HUES64 (cell line): Measurements from ENCODE around the gene HMCN2.

Source experiments
- H3K27ac ChIP-seq: 2 replicates; pipeline ENCODE4 v1.7.0; 2013; ENCODE audit warnings: low read depth, low read length, inconsistent platforms
- H3K27me3 ChIP-seq: 2 replicates; pipeline ENCODE4 v1.6.1; 2013; ENCODE audit warnings: mild to moderate bottlenecking, low read length; ENCODE audit not compliant: insufficient read depth
- H3K36me3 ChIP-seq: 2 replicates; pipeline ENCODE4 v1.6.1; 2013; ENCODE audit warnings: mild to moderate bottlenecking, low read length; ENCODE audit not compliant: insufficient read depth
- H3K4me1 ChIP-seq: 2 replicates; pipeline ENCODE4 v1.6.1; 2013; ENCODE audit warnings: mild to moderate bottlenecking, low read length, moderate library complexity; ENCODE audit not compliant: insufficient read depth
- H3K4me3 ChIP-seq: 2 replicates; pipeline ENCODE4 v1.5.1; 2013; ENCODE audit warnings: mild to moderate bottlenecking, low read length, moderate library complexity
- H3K9ac ChIP-seq: 2 replicates; pipeline ENCODE4 v1.6.1; 2013; ENCODE audit warnings: mild to moderate bottlenecking, low read depth, low read length
- H3K9me3 ChIP-seq: 2 replicates; pipeline ENCODE4 v1.6.1; 2013; ENCODE audit warnings: low read depth, low read length; ENCODE audit not compliant: insufficient read depth
- WGBS: fragments of 150-250, 120-280 bp; methylation state at CpG from one replicate; pipeline ENCODE4 v1.1.7; 2013; ENCODE audit warnings: missing lambda C conversion rate; 5-methylcytosine and 5-hydroxymethylcytosine counted together

HMCN2 gene

GRCh38 chr9:130411566-130411915 is 146.0 kb downstream of the HMCN2 start:
- Histone ChIP-seq H3K27me3 (no peaks in the 10 kb centered on the region), H3K4me3 (no peak overlapping the region), H3K36me3 (no peaks in the 10 kb centered on the region), H3K9me3 (no peaks in the 10 kb centered on the region), H3K4me1 (no peaks in the 10 kb centered on the region), H3K27ac (no peak overlapping the region), H3K9ac (no peak overlapping the region)
- WGBS = 95% methylated on average over 3 of the region's 3 CpGs

GRCh38 chr9:130414081-130414731 is 148.6 kb downstream of the HMCN2 start:
- Histone ChIP-seq H3K27ac (no peak overlapping the region), H3K9ac (no peak overlapping the region), H3K4me1 (no peaks in the 10 kb centered on the region), H3K9me3 (no peaks in the 10 kb centered on the region), H3K36me3 (no peaks in the 10 kb centered on the region), H3K4me3 (no peak overlapping the region), H3K27me3 (no peaks in the 10 kb centered on the region)
- 91% methylated on average over 12 of the region's 12 CpGs for WGBS

GRCh38 chr9:130414910-130415746 is 149.6 kb downstream of the HMCN2 start:
- Histone ChIP-seq H3K4me3 (no peak overlapping the region), H3K9ac (no peak overlapping the region), H3K27me3 (no peaks in the 10 kb centered on the region), H3K36me3 (no peaks in the 10 kb centered on the region), H3K9me3 (no peaks in the 10 kb centered on the region), H3K4me1 (no peaks in the 10 kb centered on the region), H3K27ac (no peak overlapping the region)
- 90% methylated on average over 11 of the region's 11 CpGs for WGBS

GRCh38 chr9:130417602-130418001 is 152.0 kb downstream of the HMCN2 start:
- no peaks in the 10 kb centered on the region for H3K27me3 ChIP-seq
- no peak overlapping the region for H3K27ac ChIP-seq
- 67% methylated on average over 5 of the region's 5 CpGs for WGBS
- H3K36me3 ChIP-seq = no peaks in the 10 kb centered on the region
- no peaks in the 10 kb centered on the region for H3K9me3 ChIP-seq
- peaks cover 17% of the 10 kb centered on the region for H3K4me1 ChIP-seq
- H3K9ac ChIP-seq = no peak overlapping the region
- no peak overlapping the region for H3K4me3 ChIP-seq

GRCh38 chr9:130418776-130419175 is 153.2 kb downstream of the HMCN2 start:
- Histone ChIP-seq H3K27ac (no peak overlapping the region), H3K36me3 (no peaks in the 10 kb centered on the region), H3K27me3 (no peaks in the 10 kb centered on the region), H3K4me1 (peaks cover 17% of the 10 kb centered on the region), H3K9ac (no peak overlapping the region), H3K4me3 (no peak overlapping the region), H3K9me3 (no peaks in the 10 kb centered on the region)
- WGBS = 95% methylated on average over 16 of the region's 18 CpGs

GRCh38 chr9:130419521-130420035 is 154.0 kb downstream of the HMCN2 start:
- H3K27me3 ChIP-seq = no peaks in the 10 kb centered on the region
- no peak overlapping the region for H3K4me3 ChIP-seq
- H3K27ac ChIP-seq = no peak overlapping the region
- no peaks in the 10 kb centered on the region for H3K9me3 ChIP-seq
- no peaks in the 10 kb centered on the region for H3K36me3 ChIP-seq
- peaks cover 17% of the 10 kb centered on the region for H3K4me1 ChIP-seq
- H3K9ac ChIP-seq = no peak overlapping the region
- 93% methylated on average over 8 of the region's 8 CpGs for WGBS

GRCh38 chr9:130421154-130421801 is 155.7 kb downstream of the HMCN2 start:
- Histone ChIP-seq H3K9ac (no peak overlapping the region; the same call in 1 of the 2 replicates), H3K27me3 (no peaks in the 10 kb centered on the region), H3K9me3 (no peaks in the 10 kb centered on the region), H3K4me1 (peaks cover 17% of the 10 kb centered on the region), H3K36me3 (no peaks in the 10 kb centered on the region), H3K27ac (peak overlapping the region; percentile 32; the same call in 1 of the 2 replicates), H3K4me3 (no peak overlapping the region)
- 70% methylated on average over 16 of the region's 17 CpGs for WGBS

GRCh38 chr9:130421802-130422276 is 156.3 kb downstream of the HMCN2 start:
- peak overlapping the region; percentile 32; the same call in 1 of the 2 replicates for H3K27ac ChIP-seq
- 47% methylated on average over 13 of the region's 13 CpGs for WGBS

GRCh38 chr9:130422546-130422945 is 157.0 kb downstream of the HMCN2 start:
- no peak overlapping the region for H3K4me3 ChIP-seq
- H3K27me3 ChIP-seq = no peaks in the 10 kb centered on the region
- no peaks in the 10 kb centered on the region for H3K36me3 ChIP-seq
- peaks cover 17% of the 10 kb centered on the region for H3K4me1 ChIP-seq
- WGBS = 90% methylated on average over 10 of the region's 10 CpGs
- H3K27ac ChIP-seq = no peak overlapping the region
- no peaks in the 10 kb centered on the region for H3K9me3 ChIP-seq
- no peak overlapping the region for H3K9ac ChIP-seq

More at GRCh38 chr9:130421802-130422276, 156.3 kb downstream of the HMCN2 start:
- Histone ChIP-seq H3K9me3 (no peaks in the 10 kb centered on the region), H3K36me3 (no peaks in the 10 kb centered on the region), H3K4me1 (peaks cover 17% of the 10 kb centered on the region), H3K27me3 (no peaks in the 10 kb centered on the region), H3K4me3 (no peak overlapping the region), H3K9ac (no peak overlapping the region; the same call in 1 of the 2 replicates)

- Histone ChIP-seq H3K9ac (no peak overlapping the region), H3K27ac (no peak overlapping the region), H3K27me3 (no peaks in the 10 kb centered on the region), H3K4me1 (peaks cover 17% of the 10 kb centered on the region), H3K4me3 (no peak overlapping the region), H3K36me3 (no peaks in the 10 kb centered on the region), H3K9me3 (no peaks in the 10 kb centered on the region)
- 88% methylated on average over 8 of the region's 8 CpGs for WGBS
Measured at GRCh38 chr9:130423272-130423671, 157.7 kb downstream of the HMCN2 start.
